Measurements from ENCODE around the gene MKNK1. TPM values are rescaled to one million over a fixed set of nuclear protein-coding genes. Genes with fewer than 3 reads are reported as not detected.

MKNK1 gene
- total and polyA plus RNA-seq, 2 of the 8 experiments (the other 6 are each of a cell fraction or from before 2014, with no cell fraction given), result 13.9 to 21.5 TPM

GRCh38 chr1:46616277-46617107 is 12.4 kb upstream of the MKNK1 start, which contains the start of gene MOB3C (continued):
- peak; percentile 38; the same call in 1 of the 2 replicates for TF ChIP-seq PHF8 (conservative IDR thresholded peaks at IDR 0.05; ENCODE audit: low read depth, low read length)
- TF ChIP-seq FOSL1 (IDR thresholded peaks at IDR 0.05; ENCODE audit: insufficient read depth, low read depth, low read length), result peak; percentile 84; the same call in 1 of the 2 replicates
- no peak for TF ChIP-seq CHD2 (IDR thresholded peaks at IDR 0.05; ENCODE audit: low read length)
- TF ChIP-seq SIN3A (conservative IDR thresholded peaks at IDR 0.05 in 1 of 2, IDR thresholded peaks at IDR 0.05 in 1 of 2; ENCODE audit: low read depth in 1 of 2, low read length in 2 of 2), result peak in 1 of 2 experiments; percentile 72; a peak in 1 of 4 replicates
- no peak for TF ChIP-seq NRF1 (IDR thresholded peaks at IDR 0.05; ENCODE audit: low read depth, low read length)
- TF ChIP-seq EGR1 (IDR thresholded peaks at IDR 0.05; ENCODE audit: borderline replicate concordance, low read depth, low read length), result no peak
- peak; percentile 37; the same call in 1 of the 2 replicates for TF ChIP-seq MAX (IDR thresholded peaks at IDR 0.05)
- peak; percentile 80; the same call in 1 of the 2 replicates for TF ChIP-seq KDM1A (IDR thresholded peaks at IDR 0.05; ENCODE audit: borderline replicate concordance, low read length)

Measured in H1 (cell line).